ENCODE measurements around the gene ACTG1.

Gene ACTG1

GRCh38 chr17:81518113-81518784 lies 5.7 kb upstream of the ACTG1 start:
- DNase-seq (ENCODE audit: low read depth, low spot score): no peak

- no peak for DNase-seq (ENCODE audit: low read depth, low spot score)
Observed at GRCh38 chr17:81517339-81518112, 4.9 kb upstream of the ACTG1 start.

DNA sequence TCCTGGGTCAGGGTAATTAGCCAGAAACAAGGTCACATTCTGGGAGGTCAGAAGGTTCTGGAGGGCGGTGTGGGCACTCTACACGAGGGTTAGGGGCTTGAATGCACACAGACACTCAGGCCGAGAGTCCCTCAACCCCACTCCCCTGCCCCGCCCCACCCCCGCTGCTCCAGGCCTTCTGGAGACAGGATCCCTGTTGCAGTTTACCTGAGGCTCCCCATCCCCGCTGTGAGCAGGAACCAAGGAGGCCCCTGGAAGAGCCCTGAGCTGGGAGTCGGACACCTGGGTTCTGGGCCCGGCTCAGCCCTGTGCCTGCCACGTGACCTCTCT lies 4.4 kb upstream of the ACTG1 start:
- no peak for DNase-seq (ENCODE audit: low read depth, low spot score)

- DNase-seq (ENCODE audit: low read depth, low spot score): no peak
Observed at GRCh38 chr17:81516439-81516838, 3.8 kb upstream of the ACTG1 start.

- DNase-seq (ENCODE audit: low read depth, low spot score): no peak
Observed at GRCh38 chr17:81515530-81516041, 3.0 kb upstream of the ACTG1 start.

DNA sequence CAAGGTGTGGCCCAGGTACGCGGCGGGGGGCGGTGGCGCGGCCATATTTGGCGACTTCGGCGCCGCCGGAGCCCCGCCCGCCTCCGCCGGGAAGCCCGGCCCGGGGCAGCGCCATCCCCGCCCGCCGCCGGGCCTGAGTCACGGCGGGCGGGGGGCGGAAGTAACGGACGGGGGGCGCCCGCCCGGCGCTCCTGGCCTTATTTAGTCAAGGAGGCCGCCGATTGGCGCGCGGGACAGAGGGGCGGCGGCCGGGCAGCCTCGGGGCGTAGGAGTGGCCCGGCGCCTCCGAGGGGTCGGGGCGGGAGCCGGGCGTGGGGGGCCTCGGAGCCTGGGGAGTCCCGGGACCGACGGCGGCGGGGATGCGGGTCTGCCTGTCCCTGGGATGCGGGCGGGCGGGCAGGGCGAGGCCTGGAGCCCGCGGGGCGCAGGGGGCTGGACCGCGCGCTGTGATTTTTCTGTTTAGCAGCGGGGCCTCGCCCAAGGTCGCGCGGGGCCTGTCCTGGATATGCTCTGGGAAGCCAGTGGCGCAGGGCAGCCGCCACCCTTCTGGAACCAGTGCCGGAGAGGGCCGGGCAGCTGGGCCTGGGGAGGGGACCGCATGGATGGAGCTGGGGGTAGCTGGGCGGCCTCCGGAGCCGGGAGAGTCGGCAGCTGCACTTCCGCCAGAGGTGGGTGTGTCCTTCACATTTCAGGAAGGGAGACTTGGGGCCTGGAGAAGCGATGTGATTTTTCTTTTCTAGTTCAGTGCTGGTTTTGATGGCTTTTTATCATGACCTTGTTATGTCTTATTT lies 2.3 kb upstream of the ACTG1 start:
- no peak for DNase-seq (ENCODE audit: low read depth, low spot score)

GRCh38 chr17:81514489-81514738 lies 1.8 kb upstream of the ACTG1 start:
- DNase-seq (ENCODE audit: low read depth, low spot score): no peak

GRCh38 chr17:81513753-81514488 lies 1.3 kb upstream of the ACTG1 start:
- DNase-seq (ENCODE audit: low read depth, low spot score): no peak

DNA sequence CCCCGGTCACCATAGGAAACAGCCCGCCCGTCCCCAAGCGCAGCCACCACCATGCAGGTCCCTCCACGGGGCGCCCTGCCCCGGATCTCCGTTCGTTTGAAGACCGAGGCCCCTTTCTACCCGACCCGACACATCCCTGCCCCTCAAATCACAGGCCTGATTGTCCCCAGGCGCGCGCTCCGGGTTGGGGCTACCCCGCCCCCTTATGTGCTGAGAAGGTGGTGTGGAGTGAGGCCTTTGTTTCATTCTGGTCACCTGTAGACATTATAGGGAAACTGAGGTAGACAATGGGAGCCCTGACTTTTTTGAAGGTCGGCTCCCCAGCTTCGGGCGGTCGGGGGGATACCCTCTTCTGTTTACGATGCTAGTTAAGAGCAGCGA lies 763 bp upstream of the ACTG1 start:
- DNase-seq (ENCODE audit: low read depth, low spot score): no peak

- DNase-seq (ENCODE audit: low read depth, low spot score): no peak
Observed at GRCh38 chr17:81511804-81512561, 616 bp downstream of the ACTG1 start.

DNA sequence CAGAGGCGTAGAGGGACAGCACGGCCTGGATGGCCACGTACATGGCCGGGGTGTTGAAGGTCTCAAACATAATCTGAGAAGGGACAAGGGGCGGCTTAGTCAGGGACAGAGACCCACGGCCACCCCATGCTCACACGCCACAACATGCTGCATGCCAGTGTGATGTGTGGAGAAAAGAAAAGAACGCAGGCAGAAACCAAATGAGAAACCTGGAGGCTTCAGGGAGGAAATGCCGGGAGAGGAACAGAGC lies 1.1 kb downstream of the ACTG1 start:
- DNase-seq (ENCODE audit: low read depth, low spot score): no peak

DNA sequence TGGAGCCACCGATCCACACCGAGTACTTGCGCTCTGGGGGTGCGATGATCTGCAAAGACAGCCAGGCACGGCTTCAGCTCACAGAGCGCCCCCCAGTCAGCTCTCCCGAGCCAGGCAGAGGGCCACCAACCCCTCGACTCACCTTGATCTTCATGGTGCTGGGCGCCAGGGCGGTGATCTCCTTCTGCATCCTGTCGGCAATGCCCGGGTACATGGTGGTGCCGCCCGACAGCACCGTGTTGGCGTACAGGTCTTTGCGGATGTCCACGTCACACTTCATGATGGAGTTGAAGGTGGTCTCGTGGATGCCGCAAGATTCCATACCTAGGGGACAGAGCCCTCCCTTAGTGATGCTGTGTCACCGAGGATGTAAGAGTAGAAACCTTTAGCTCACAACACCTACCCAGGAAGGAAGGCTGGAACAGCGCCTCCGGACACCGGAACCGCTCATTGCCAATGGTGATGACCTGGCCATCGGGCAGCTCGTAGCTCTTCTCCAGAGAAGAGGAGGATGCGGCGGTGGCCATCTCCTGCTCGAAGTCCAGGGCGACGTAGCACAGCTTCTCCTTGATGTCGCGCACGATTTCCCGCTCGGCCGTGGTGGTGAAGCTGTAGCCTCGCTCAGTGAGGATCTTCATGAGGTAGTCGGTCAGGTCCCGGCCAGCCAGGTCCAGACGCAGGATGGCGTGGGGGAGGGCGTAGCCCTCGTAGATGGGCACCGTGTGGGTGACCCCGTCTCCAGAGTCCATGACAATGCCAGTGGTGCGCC lies 1.6 kb downstream of the ACTG1 start:
- DNase-seq (ENCODE audit: low read depth, low spot score): no peak

GRCh38 chr17:81509972-81510784 lies 2.4 kb downstream of the ACTG1 start:
- DNase-seq (ENCODE audit: low read depth, low spot score): no peak

- DNase-seq (ENCODE audit: low read depth, low spot score): no peak
Observed at GRCh38 chr17:81509207-81509971, 3.2 kb downstream of the ACTG1 start.

- DNase-seq (ENCODE audit: low read depth, low spot score): no peak
Observed at GRCh38 chr17:81508639-81509206, 3.9 kb downstream of the ACTG1 start.

DNA sequence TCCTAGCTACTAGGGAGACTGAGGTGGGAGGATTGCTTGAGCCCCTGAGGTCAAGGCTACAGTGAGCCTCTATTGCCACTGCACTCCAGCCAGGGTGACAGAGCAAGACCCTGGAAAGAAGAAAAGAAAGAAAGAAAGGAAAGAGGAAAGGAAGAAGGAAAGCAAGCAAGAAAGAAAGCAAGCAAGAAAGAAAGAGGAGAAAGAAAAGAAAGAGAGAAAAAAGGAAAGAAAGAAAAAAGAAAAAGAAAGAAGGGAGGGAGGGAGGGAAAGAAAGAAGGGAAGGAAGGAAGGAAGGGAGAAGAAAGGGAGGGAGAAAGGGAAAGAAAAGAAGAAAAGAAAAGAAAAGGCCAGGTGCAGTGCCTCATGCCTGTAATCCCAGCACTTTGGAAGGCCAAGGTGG lies 9.0 kb downstream of the ACTG1 start:
- DNase-seq (ENCODE audit: low read depth, low spot score): no peak

DNA sequence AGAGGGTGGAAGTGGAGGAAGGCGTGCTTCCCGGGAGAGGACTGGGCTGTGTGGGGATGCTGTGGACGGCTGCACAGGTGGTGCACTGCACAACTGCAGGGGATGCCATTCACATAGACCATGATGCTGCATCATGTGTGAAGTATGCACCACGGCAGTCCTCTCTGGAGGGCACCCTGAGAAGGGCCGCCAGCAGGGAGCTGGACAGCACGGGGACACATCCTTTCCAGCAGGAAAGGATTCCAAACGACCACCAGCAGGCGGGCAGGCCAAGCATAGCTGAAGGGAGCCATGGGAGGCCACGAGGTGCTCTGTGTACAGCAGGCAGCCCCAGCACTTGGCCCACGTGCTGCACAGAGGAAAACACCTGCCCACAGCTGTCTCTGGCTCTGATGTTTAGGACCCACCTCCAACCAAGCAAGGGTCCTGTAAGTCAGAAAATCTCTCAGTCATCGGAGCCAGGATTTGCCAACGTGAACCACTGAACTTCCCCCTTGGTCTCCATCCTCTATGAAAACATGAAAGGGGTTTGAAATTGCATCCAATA lies 10.1 kb downstream of the ACTG1 start:
- DNase-seq (ENCODE audit: low read depth, low spot score): no peak

DNA sequence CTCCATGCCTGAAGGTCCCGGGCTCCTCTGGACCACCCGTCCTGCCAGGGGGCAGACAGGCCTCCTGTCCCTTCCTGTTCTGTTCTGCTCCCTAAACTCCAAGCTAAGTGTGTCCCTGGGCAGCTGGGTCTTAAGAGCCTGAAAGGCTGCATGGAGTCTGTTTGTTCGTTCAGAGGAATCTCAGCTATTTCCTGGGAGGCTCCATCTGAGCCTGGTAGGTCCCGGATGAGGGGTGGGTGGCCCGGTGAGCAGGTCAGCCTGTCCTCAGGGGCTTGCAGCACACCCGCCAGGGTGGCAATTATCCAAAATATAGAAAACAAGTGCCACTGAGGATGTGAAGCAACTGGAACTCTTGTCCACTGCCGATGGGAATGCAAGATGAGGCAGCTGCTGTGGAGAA lies 12.6 kb downstream of the ACTG1 start:
- no peak for DNase-seq (ENCODE audit: low read depth, low spot score)

GRCh38 chr17:81499601-81499970 lies 13.0 kb downstream of the ACTG1 start:
- DNase-seq (ENCODE audit: low read depth, low spot score): no peak

Measured in brain pericyte (primary cell).